Superior temporal gyrus (tissue), 1 donor: ENCODE data around the gene MSRB1.
"Not testable (repeated sequence)": the region's sequence is repeated elsewhere in the genome, so short reads cannot be mapped to it uniquely, and the experiment has no call there.

ENCODE experiments used
- DNase-seq: peaks from one replicate; pipeline ENCODE4 v3.0.0-alpha.2; 2016; ENCODE audit errors: extremely low spot score

MSRB1 gene

DNA sequence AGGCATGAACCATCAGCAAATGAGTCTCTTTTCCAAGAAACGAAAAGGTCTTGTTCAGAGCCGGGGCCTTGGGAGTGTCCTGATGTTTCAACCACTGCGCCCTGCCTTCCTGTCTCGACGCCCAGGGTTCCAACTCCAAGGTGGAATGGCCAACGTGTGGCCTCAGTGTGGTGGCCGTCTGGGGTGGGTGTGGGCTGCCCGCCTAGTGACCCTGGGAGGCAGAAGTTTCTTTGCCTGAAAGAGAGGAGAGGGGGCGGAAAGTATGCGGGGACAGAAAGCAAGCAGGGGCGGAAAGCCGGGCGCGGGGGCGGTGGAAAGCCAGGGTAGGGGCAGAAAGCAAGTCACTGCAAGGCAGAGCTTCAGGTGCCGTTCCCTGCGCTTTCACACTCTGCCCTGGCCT is 4.1 kb downstream of the MSRB1 start:
- no peak for DNase-seq

GRCh38 chr16:1938316-1938715 is 4.7 kb downstream of the MSRB1 start:
- no peak for DNase-seq

- DNase-seq, result no peak
Observed at GRCh38 chr16:1936945-1937479, 6.0 kb downstream of the MSRB1 start.

- DNase-seq, result no peak
Observed at GRCh38 chr16:1933097-1933661, 9.8 kb downstream of the MSRB1 start.

- no peak for DNase-seq
Observed at GRCh38 chr16:1932050-1933028, 10.7 kb downstream of the MSRB1 start.

DNA sequence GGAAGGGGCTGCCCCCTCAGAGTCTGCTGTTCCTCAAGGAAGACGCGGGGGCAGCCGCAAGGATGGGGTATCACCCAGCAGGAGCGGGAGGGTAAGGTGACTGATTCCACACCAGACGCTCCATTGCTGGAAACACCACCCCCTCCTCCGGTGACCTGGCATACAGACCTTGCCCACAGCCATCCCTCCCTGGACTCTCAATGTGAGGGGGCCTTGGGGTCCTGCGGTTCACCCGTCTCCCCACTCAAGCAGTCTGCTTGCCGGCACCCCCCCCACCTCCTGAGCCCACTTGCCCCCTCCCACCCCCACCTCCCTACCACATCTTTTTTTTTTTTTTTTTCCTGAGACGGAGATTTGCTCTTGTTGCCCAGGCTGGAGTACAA is 12.7 kb downstream of the MSRB1 start:
- DNase-seq, result no peak

DNA sequence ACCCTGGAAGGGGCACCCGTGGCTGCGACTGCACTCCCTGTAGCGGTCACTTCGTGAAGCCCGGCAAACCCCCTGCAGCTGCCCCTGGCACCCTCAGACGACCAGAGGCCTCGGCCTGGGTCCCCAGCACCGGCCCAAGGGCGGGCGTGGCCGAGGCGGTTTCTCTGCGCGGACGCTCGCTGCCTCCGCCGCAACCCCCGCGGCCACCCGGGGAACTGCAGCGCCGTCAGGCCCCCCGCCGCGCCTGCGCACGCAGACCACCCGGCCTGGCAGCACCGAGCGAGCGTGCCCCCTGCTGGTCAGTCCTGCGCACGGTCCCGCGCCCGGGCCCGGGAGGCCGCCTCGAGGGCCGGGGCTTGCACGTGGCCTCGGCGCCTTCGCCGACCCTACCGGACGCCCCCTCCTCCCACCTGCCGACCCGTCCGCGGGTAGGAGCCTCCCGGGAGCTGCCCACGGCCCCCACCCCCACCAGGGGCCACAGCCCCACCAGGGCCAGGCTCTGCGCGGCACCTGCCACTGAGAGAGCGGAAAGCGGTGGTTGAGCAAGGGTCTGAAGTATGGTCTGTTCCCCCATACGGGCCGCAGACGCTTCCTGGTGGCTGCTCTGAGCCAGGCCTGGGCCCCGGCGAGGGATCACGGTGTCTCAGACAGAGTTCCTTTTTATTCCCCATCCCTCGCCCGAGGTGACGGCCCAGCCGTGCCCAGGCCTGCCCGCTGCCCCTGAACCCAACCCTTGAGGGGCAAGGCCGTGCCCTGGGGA is 13.2 kb downstream of the MSRB1 start:
- peak; percentile 78 for DNase-seq

DNA sequence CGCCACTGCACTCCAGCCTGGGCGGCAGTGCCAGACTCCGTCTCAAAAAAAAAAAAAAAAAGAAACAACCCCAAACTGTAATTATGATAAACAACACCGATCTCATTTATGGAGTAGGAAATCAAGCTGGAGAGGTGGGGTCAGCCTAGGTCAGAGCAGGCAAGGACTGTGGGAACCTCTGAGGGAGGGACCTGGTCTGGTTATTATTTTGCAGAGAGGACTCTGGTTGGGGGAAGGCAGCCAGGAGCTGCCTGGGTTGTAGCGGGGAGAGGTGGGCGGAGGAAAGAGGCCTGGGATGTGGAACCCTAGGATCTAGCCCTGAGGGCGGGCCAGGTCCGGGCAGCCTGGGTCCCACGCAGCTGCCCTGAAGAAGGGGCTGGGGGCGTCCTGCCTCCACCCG is 13.9 kb downstream of the MSRB1 start:
- DNase-seq, result no peak

DNA sequence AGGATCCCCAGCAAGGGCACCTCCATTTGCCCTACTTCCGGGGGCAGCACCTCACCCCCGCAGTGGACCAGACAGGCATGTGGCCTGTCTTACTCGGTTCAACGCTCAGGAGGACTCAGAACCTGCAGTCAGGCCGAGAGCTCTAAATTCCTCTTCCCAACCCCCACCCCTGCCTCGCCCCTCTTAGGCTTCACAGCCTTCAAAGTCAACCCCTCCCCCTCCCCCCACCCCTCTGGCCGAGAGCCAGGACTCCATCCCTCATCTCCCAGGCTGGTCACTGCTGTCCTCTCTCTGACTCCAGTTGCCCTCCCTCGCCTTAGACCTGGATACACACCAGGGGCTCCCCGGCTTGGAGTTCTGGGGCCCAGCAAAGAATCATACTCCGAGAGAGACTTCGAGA is 16.7 kb downstream of the MSRB1 start:
- DNase-seq, result no peak

GRCh38 chr16:1924095-1924494 is 18.9 kb downstream of the MSRB1 start:
- no peak for DNase-seq

DNA sequence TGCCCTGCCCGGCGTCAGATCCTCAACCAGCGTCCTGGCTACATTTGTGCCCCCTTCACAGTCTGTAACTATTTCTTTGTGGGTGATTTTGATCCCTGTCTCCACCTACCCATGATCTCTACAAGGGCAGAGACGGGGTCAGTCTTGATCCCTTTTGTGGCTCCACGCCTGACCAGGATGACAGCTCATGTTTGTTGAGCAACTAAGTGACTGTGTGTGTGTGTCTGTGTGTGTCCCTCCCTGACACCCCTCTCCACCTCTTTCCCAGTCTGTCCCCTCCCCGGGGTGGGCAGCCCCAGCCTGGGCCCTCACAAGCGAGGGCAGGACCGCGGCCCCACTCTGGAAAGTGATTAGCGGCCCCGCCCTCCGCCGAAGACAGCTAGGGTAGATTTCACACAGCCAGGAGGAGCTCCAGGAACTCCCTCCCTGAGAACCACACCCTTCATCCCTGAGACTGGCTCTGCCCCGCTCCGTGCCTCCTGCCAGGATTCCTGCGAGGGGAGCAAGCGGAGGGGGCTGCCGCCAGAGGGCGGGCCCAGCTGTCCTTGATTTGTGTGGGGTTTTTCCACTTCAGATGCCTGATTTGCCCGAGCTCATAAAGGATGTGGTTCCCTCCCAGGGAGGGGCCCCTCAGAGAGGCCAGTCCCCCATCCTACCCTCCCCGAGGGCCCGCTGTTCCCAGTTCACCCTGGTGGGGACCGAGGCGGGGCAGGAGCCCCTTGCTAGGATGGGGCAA is 19.5 kb downstream of the MSRB1 start:
- DNase-seq, result no peak

DNA sequence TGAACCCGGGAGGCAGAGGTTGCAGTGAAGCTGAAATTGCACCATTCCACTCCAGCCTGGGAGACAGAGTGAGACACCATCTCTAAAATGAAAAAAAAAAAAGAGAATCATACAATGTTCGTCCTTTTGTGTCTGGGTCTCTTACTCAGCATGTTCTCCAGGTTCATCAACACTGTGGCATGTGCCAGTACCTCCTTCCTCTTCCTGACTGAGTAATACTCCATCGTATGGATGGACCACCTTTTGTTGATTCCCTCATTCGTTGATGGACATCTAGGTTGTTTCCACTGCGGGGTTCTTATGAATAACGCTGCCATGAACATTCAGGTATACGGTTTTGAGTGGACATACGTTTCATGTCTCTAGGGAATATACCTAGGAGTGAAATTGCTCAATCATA is 20.6 kb downstream of the MSRB1 start:
- DNase-seq, result no peak

DNA sequence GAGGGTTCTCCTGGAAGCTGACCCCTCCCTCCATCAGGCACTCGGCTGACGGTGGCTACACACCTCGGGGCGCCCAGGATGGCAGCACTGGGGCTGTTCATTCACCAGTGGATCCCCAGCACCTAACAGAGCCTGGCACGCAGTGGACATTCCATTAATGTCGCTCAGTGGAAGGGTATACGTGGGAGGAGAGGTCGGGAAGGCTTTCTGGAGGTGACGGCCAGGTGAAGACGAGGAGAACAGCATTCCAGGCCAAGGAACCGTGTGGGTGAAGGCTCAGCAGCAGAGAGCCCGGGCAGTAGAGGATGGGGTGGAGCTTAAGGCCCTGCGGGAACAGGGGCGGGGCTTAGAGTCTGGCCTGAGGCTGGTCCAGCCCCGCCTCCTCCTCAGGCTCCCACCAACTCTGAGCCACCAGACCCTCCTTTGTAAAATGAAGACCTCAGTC is 22.2 kb downstream of the MSRB1 start:
- DNase-seq, result no peak

DNA sequence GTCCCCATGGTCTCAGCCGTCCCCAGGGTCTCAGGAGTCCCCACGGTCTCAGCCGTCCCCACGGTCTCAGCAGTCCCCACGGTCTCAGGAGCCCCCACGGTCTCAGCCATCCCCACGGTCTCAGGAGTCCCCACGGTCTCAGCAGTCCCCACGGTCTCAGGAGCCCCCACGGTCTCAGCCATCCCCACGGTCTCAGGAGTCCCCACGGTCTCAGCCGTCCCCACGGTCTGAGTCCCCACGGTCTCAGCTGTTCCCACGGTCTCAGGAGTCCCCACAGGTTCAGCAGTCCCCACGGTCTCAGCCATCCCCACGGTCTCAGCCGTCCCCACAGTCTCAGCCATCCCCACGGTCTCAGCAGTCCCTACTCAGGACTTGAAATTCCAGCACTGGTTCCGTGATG is 22.9 kb downstream of the MSRB1 start:
- not testable (repeated sequence) for DNase-seq

- DNase-seq, result no peak
Observed at GRCh38 chr16:1919327-1919998, 23.5 kb downstream of the MSRB1 start.

DNA sequence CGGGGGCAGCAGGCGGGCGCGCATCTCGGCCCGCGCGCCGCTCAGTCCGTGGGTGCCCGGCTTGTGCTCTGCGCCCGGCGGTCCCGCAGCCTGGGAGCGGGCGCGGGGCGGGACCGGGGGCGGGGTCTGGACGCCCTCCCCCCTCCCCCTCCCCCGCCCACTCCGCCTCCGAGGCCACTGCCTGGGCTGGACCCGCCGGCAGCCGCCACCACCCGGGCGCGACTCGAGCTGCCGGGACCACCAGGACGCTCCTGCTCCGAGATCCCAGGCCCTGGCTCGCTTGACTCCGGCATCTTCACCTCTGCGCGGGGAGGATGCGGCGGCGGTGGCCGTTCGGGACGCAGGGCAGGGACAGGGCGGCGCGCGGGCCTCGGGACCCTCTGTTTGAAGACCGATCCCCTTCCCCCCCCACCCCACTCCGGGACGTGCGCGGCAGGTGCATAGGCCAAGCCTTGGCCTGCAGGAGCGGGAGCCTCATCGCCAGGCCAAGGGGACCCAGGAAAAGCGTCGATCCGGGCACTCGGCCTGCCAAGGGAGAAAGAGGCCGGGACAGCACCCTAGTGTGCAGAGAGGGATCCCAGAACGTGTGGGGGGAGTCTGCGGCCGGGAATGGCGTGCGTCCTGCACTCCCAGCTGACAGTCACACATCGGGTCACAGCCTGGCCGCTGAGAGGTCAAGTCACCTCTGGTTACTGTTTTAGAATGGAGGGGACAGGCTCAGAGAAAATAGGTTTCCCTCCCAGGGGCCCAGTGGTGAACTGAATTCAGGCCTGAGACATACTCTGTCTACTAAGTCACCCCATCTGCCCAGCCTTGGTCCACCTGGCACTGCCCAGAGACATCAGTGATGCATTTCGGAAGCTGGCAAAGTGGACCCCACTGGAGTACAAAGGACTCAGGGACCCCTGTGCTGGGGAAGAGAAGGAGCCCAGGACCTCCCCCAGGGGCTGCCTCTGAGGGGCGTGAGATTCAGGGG is 24.4 kb downstream of the MSRB1 start, which contains the start of gene HS3ST6:
HS3ST6 (minus strand) TSS at position 65 of the 976 bp plus-strand sequence. CDS start 92 bp downstream, outside the sequence.
- no peak for DNase-seq

DNA sequence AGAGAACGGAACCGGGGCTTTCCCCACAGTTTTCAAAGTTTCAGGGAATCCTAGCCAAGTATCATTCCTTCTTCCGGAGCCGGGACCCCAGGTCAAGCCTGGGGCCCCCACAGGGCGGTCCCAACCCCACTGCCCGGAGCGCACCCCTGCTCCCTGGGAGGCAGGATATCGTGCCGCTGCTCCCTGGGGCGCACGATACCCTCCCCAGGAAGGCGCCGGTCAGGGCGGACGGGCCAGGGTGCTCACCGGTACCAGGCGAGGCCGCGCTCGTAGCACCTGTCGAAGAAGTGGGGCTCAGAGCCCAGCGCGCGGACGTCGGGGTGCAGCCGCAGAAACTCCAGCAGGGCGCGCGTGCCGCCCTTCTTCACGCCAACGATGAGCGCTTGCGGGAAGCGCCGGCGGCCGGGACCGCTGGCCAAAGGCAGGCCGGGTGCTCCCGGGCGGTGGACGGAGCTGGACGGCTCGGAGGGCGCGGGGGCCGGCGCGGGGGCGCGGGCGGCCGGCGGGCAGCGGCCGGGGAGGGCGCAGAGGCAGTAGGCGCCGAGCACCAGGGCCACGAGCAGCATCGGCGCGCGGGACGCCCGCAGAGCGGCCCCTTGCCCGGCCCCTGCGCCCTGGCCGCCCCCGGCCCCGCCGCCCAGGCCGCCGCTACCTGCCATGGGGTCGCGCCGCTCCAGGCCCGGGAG is 25.2 kb downstream of the MSRB1 start:
- no peak for DNase-seq

DNA sequence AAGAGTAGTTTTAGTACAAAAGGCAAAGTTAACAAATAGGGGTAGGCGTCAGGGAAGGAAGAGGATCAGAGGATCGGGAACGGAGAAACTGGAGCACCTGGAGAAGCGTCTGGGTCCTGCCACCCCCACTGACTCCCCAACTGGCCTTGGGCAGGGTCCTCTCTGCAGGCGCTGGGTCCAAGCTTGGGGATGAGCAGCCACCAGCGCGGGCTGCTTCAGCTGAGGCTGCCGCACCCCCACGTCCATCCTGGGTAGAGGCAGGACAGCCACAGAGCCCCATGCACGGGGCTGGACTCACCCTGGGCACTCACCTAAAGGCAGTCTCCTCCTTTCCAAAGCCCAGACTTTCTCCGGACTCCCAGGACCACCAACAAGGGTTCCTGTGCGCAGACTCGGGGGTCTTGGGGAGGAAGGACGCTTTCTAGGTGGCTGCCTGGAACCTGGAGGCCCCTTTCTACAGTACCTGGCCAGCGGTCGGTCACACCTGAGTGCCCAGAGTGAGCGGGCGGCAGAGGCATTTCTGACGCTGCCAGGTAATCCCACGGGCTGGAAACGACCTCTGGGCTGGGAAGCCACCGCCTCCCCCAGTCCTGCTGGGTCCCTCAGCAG is 25.8 kb downstream of the MSRB1 start:
- DNase-seq, result no peak

GRCh38 chr16:1916640-1916990 is 26.4 kb downstream of the MSRB1 start:
- DNase-seq, result no peak
